Measurements from ENCODE around the gene TUB.

TUB gene

DNA sequence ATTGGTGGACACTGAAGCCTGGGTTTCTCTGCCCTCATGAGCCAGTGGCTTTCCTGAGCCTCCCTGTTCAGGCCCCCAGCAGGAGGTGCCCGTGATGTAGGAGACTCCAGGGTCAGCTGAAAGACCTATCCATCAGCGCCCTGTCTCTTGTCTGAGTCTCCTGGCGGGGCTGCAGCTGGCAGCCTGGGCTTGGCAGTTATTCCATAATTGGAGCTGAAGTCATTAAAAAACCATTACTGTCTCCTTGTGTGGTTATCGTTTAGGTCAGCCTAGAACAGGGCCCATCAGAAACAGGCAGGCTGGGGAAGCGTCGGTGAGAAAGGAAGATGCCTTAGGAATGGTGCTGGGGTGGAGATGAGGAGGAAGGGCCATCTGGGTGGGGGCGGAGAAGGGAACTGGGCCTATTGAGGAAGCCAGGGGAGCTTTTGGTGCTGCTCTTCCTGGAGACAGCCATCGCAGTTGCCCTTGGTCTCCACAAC lies 5.0 kb downstream of the TUB start:
- no peaks in the 10 kb centered on the region for H3K36me3 ChIP-seq (ENCODE audit: control insufficient read depth, insufficient read depth, low read length)
- H2AFZ ChIP-seq = no peak overlapping the region
- H3K4me1 ChIP-seq = peaks cover 3% of the 10 kb centered on the region
- no peak overlapping the region for H3K27ac ChIP-seq
- TF ChIP-seq, protein P1, sequence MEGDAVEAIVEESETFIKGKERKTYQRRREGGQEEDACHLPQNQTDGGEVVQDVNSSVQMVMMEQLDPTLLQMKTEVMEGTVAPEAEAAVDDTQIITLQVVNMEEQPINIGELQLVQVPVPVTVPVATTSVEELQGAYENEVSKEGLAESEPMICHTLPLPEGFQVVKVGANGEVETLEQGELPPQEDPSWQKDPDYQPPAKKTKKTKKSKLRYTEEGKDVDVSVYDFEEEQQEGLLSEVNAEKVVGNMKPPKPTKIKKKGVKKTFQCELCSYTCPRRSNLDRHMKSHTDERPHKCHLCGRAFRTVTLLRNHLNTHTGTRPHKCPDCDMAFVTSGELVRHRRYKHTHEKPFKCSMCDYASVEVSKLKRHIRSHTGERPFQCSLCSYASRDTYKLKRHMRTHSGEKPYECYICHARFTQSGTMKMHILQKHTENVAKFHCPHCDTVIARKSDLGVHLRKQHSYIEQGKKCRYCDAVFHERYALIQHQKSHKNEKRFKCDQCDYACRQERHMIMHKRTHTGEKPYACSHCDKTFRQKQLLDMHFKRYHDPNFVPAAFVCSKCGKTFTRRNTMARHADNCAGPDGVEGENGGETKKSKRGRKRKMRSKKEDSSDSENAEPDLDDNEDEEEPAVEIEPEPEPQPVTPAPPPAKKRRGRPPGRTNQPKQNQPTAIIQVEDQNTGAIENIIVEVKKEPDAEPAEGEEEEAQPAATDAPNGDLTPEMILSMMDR (IDR thresholded peaks at IDR 0.05) = no peak
- peaks cover 10% of the 10 kb centered on the region for H3K79me2 ChIP-seq
- H3K9me3 ChIP-seq (ENCODE audit: control insufficient read depth, low read length) = no peaks in the 10 kb centered on the region
- H3K4me2 ChIP-seq (ENCODE audit: low read length) = no peak overlapping the region
- H3K27me3 ChIP-seq (ENCODE audit: control insufficient read depth, insufficient read depth, low read length) = no peaks in the 10 kb centered on the region
- H3K9ac ChIP-seq = no peak overlapping the region
- H3K4me3 ChIP-seq (ENCODE audit: low read depth, low read length) = no peak overlapping the region

DNA sequence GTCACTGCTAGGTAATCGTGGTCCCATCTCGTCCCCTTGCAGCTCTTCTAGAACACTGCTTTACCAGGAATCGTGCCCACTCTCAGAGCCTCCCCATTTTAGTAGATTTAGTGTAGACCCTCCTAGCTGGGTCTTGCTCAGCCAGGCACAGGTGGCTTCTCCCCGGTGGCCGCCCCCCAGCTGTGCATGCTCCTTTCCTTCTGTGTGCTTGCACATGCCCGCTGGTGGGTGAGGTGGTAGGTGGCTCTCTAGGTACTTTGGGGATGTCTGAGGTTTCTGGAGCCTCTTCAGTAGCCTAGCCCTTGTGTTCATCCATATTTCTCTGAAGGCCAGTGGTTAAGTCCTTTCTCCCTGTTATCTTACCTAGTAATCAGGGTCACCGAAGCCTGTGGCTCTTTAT lies 5.6 kb downstream of the TUB start:
- Histone ChIP-seq H3K4me2 (ENCODE audit: low read length) (no peak overlapping the region), H3K9ac (no peak overlapping the region), H3K4me1 (peaks cover 3% of the 10 kb centered on the region)

DNA sequence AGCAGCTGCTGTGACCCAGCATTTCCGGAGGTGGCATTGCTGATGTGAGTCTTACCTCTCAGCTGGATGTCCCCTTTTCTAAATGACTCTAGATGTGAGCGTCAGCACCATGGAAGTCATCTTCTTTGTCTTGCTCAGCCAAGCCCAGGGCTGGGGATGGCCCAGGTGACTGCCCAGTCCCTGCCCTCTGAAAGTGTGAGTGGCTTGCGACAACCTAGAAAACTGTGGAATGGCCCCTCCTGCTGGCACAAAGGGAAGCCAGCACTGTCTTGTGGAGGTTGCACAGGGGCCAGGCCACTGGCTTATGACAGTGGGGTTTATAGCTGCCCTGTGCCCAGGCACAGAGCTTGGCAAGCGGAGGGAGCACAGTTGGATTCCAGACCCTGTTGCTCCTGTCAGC lies 6.2 kb downstream of the TUB start:
- Histone ChIP-seq H3K4me2 (ENCODE audit: low read length) (no peak overlapping the region), H3K9me3 (ENCODE audit: control insufficient read depth, low read length) (no peaks in the 10 kb centered on the region), H3K4me3 (ENCODE audit: low read depth, low read length) (no peak overlapping the region), H3K4me1 (peaks cover 1% of the 10 kb centered on the region), H3K27ac (no peak overlapping the region), H3K9ac (no peak overlapping the region), H3K79me2 (peaks cover 7% of the 10 kb centered on the region), H3K27me3 (ENCODE audit: control insufficient read depth, insufficient read depth, low read length) (no peaks in the 10 kb centered on the region), H2AFZ (no peak overlapping the region), H3K36me3 (ENCODE audit: control insufficient read depth, insufficient read depth, low read length) (no peaks in the 10 kb centered on the region)
- TF ChIP-seq, protein P1 (IDR thresholded peaks at IDR 0.05) = peak; percentile 10

More for the DNA sequence above, 5.6 kb downstream of the TUB start:
- Histone ChIP-seq H3K36me3 (ENCODE audit: control insufficient read depth, insufficient read depth, low read length) (no peaks in the 10 kb centered on the region), H3K27ac (no peak overlapping the region), H3K79me2 (peaks cover 10% of the 10 kb centered on the region), H3K4me3 (ENCODE audit: low read depth, low read length) (no peak overlapping the region), H3K27me3 (ENCODE audit: control insufficient read depth, insufficient read depth, low read length) (no peaks in the 10 kb centered on the region), H3K9me3 (ENCODE audit: control insufficient read depth, low read length) (no peaks in the 10 kb centered on the region), H2AFZ (no peak overlapping the region)
- TF ChIP-seq, protein P1 (IDR thresholded peaks at IDR 0.05) = no peak

DNA sequence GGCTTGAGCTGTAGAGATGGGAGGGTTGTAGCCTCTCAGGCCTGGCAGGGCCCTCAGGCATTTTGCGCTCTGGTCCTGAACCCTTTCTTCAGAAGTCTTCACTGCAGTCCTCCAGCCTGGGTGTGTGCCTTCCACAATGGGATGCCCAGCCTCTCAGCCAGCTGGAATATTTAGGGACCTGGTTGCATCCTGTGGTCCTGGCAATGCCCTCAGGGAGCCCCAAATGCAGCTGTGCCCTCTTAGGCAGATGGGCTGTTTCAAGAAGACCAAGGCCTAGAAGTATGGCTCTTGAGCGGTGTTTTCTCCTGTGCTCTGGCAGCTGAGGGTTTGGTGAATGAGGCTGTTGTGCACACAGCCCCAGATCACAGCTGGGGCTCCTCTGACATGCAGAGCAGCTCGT lies 6.7 kb downstream of the TUB start:
- H3K36me3 ChIP-seq (ENCODE audit: control insufficient read depth, insufficient read depth, low read length) = no peaks in the 10 kb centered on the region
- H2AFZ ChIP-seq = no peak overlapping the region
- H3K9ac ChIP-seq = no peak overlapping the region

More for the DNA sequence above, 6.7 kb downstream of the TUB start:
- H3K4me1 ChIP-seq = peaks cover 4% of the 10 kb centered on the region
- no peak overlapping the region for H3K4me3 ChIP-seq (ENCODE audit: low read depth, low read length)
- no peak overlapping the region for H3K4me2 ChIP-seq (ENCODE audit: low read length)
- TF ChIP-seq, protein P1 (IDR thresholded peaks at IDR 0.05) = no peak
- H3K79me2 ChIP-seq = peaks cover 5% of the 10 kb centered on the region
- H3K9me3 ChIP-seq (ENCODE audit: control insufficient read depth, low read length) = no peaks in the 10 kb centered on the region
- H3K27me3 ChIP-seq (ENCODE audit: control insufficient read depth, insufficient read depth, low read length) = no peaks in the 10 kb centered on the region
- no peak overlapping the region for H3K27ac ChIP-seq

Measured in parathyroid adenoma (tissue), 2 donors.